ENCODE measurements around the gene TNFRSF25.

TNFRSF25 gene

GRCh38 chr1:6424000-6424565, 41.9 kb downstream of the TNFRSF25 start:
- no peak for TF ChIP-seq CTCF (IDR thresholded peaks at IDR 0.05; ENCODE audit: low read depth, low read length)
- in situ Hi-C loops (cut with HindIII; ENCODE audit: low sequenced_read_pairs): no loop called here
- DNase-seq (ENCODE audit: low read depth, low spot score): no peak
- no peak overlapping the region for H3K4me3 ChIP-seq (ENCODE audit: low read depth, low read length)

- in situ Hi-C loops (cut with HindIII; ENCODE audit: low sequenced_read_pairs): no loop called here
- DNase-seq (ENCODE audit: low read depth, low spot score): peak; percentile 64
- peak; percentile 80 for TF ChIP-seq CTCF (IDR thresholded peaks at IDR 0.05; ENCODE audit: low read depth, low read length)
- H3K4me3 ChIP-seq (ENCODE audit: low read depth, low read length): no peak overlapping the region
Measured at GRCh38 chr1:6423321-6423999, 42.5 kb downstream of the TNFRSF25 start.

GRCh38 chr1:6421266-6421665, 44.7 kb downstream of the TNFRSF25 start:
- in situ Hi-C loops (cut with HindIII; ENCODE audit: low sequenced_read_pairs): no loop called here
- H3K4me3 ChIP-seq (ENCODE audit: low read depth, low read length): no peak overlapping the region
- no peak for TF ChIP-seq CTCF (IDR thresholded peaks at IDR 0.05; ENCODE audit: low read depth, low read length)
- no peak for DNase-seq (ENCODE audit: low read depth, low spot score)

GRCh38 chr1:6420454-6421042, 45.4 kb downstream of the TNFRSF25 start:
- H3K4me3 ChIP-seq (ENCODE audit: low read depth, low read length): no peak overlapping the region

GRCh38 chr1:6419804-6420453, 46.0 kb downstream of the TNFRSF25 start, which contains the start of gene HES2:
HES2 (minus strand) TSS chr1:6419919; CDS start chr1:6419820, 99 bp downstream.
- in situ Hi-C loops (cut with HindIII; ENCODE audit: low sequenced_read_pairs): no loop called here
- DNase-seq (ENCODE audit: low read depth, low spot score): no peak
- H3K4me3 ChIP-seq (ENCODE audit: low read depth, low read length): peak within 1 kb of the TSS; percentile 23
- no peak for TF ChIP-seq CTCF (IDR thresholded peaks at IDR 0.05; ENCODE audit: low read depth, low read length)

More at GRCh38 chr1:6420454-6421042, 45.4 kb downstream of the TNFRSF25 start:
- DNase-seq (ENCODE audit: low read depth, low spot score): no peak
- in situ Hi-C loops (cut with HindIII; ENCODE audit: low sequenced_read_pairs): no loop called here
- no peak for TF ChIP-seq CTCF (IDR thresholded peaks at IDR 0.05; ENCODE audit: low read depth, low read length)

- TF ChIP-seq CTCF (IDR thresholded peaks at IDR 0.05; ENCODE audit: low read depth, low read length): no peak
- H3K4me3 ChIP-seq (ENCODE audit: low read depth, low read length): peak overlapping the region; percentile 3
- DNase-seq (ENCODE audit: low read depth, low spot score): no peak
- in situ Hi-C loops (cut with HindIII; ENCODE audit: low sequenced_read_pairs): no loop called here
Measured at GRCh38 chr1:6419397-6419803, 46.6 kb downstream of the TNFRSF25 start.

All from astrocyte of the spinal cord (primary cell).